ENCODE measurements around the gene RAPGEF5.

- TF ChIP-seq CTCF (IDR thresholded peaks at IDR 0.05): no peak
- TF ChIP-seq POLR2A (IDR thresholded peaks at IDR 0.05): no peak
These were observed 229.0 kb downstream of the RAPGEF5 start for GRCh38 chr7:22127835-22128527.

All from thyroid gland (tissue), 4 donors.